Liver (tissue), 3 donors: ENCODE results near the gene MFSD11.

Experiments used
- CTCF ChIP-seq: fragments of 150-350 bp; IDR thresholded peaks from 2 replicates; pipeline ENCODE4 v1.5.1; 2017; ENCODE audit warnings: improper control_type of control experiment, low read depth, low read length; ENCODE audit not compliant: missing input control
- EGR1 ChIP-seq, 2 donors: IDR thresholded peaks; 2 replicates each; pipeline ENCODE4 v1.6.1; 2016 to 2018; ENCODE audit warnings: antibody characterized with exemption in 2 of 2, low read depth in 2 of 2
- NR2F2 ChIP-seq: IDR thresholded peaks from 2 replicates; pipeline ENCODE4 v1.6.1; 2016; ENCODE audit warnings: antibody characterized with exemption
- donor health status: healthy.
- donor health status: healthy.

GRCh38 chr17:76695059-76695831 is 42.7 kb upstream of the MFSD11 start:
- TF ChIP-seq CTCF = no peak
- no peak for TF ChIP-seq EGR1 (IDR thresholded peaks at IDR 0.05; ENCODE audit: low read depth in 2 of 2)
- TF ChIP-seq NR2F2 = no peak
